Heart left ventricle (tissue), 16 donors: ENCODE measurements around the gene WDR7. TPM values are rescaled to one million over a fixed set of nuclear protein-coding genes. Genes with fewer than 3 reads are reported as not detected.

Source experiments
- ATAC-seq, 4 donors: fragments of 200-7000 bp; cut with Tn5 transposase; one replicate each; pipeline ENCODE4 v1.9.1; 2020 to 2022; ENCODE audit warnings: moderate library complexity in 4 of 4, mild to moderate bottlenecking in 3 of 4, moderate number of reproducible peaks in 1 of 4
- DNase-seq, 5 donors: peaks; one replicate each; pipeline ENCODE4 v3.0.0-alpha.2; 2020
- H3K27ac ChIP-seq, 12 donors: fragments of 200-600 bp; sonication (generic) in 4 of 12; one replicate each; pipeline versions ENCODE4 v1.5.0 to v1.8.0; 2016 to 2022; ENCODE audit warnings: mild to moderate bottlenecking in 2 of 12
- H3K27me3 ChIP-seq, 9 donors: fragments of 200-600 bp; sonication (generic) in 2 of 9; one replicate each; pipeline versions ENCODE4 v1.5.1 to v1.8.0; 2016 to 2022; ENCODE audit warnings: mild to moderate bottlenecking in 3 of 9
- H3K36me3 ChIP-seq, 9 donors: fragments of 200-600 bp; sonication (generic) in 2 of 9; one replicate each; pipeline versions ENCODE4 v1.5.0 to v1.8.0; 2018 to 2022; ENCODE audit warnings: mild to moderate bottlenecking in 2 of 9
- H3K4me1 ChIP-seq, 12 donors: fragments of 200-600 bp; sonication (generic) in 4 of 12; one replicate each; pipeline versions ENCODE4 v1.5.0 to v1.8.0; 2016 to 2022; ENCODE audit warnings: mild to moderate bottlenecking in 3 of 12
- H3K4me3 ChIP-seq, 12 donors: fragments of 200-600 bp; sonication (generic) in 4 of 12; one replicate each; pipeline versions ENCODE4 v1.5.0 to v1.8.0; 2017 to 2022; ENCODE audit warnings: mild to moderate bottlenecking in 9 of 12, moderate library complexity in 4 of 12
- H3K9me3 ChIP-seq, 12 donors: fragments of 200-600 bp; sonication (generic) in 4 of 12; one replicate each; pipeline versions ENCODE4 v1.5.0 to v1.8.0; 2016 to 2022; ENCODE audit warnings: mild to moderate bottlenecking in 1 of 12
- CTCF ChIP-seq, 12 donors: fragments of 200-600 bp; sonication (generic) in 4 of 12; IDR thresholded peaks; one replicate each; pipeline versions ENCODE4 v1.5.0 to v1.8.0; 2018 to 2022; ENCODE audit warnings: antibody characterized with exemption in 12 of 12, mild to moderate bottlenecking in 5 of 12
- POLR2A ChIP-seq, 2 donors: fragments of 450-650 bp; IDR thresholded peaks; one replicate each; pipeline ENCODE4 v1.6.1; 2017; ENCODE audit warnings: antibody characterized with exemption in 2 of 2, mild to moderate bottlenecking in 2 of 2, moderate library complexity in 2 of 2
- WGBS, 4 donors: extraction: QIAGEN DNeasy Blood & Tissue Kit in 2 of 4; methylation state at CpG; one replicate each; pipeline versions ENCODE4 v1.1.5 to v1.1.7; 2013 to 2018; 5-methylcytosine and 5-hydroxymethylcytosine counted together
- intact Hi-C, 10 donors: fragments of 100-400 bp; cut with DNase I; formaldehyde crosslinking; loops; one replicate each; pipeline versions ENCODE4 v1.11.1 to v1.14.2; 2022
- polyA plus RNA-seq, 2 donors: library from polyadenylated mRNA; stranded (reverse); fragments of 200-250 nt; gene quantifications; one replicate each; pipeline ENCODE4 v1.2.3, GENCODE V29; 2013
- total RNA-seq, 9 donors: library from RNA; depleted of rRNA in 2 of 9; stranded (reverse); fragments of >200 nt in 2 of 9; fragmentation: NEBNext Ultra II Directional in 3 of 9; extraction: Animal tissue kit (Norgen Biotek cat#: 25700) in 3 of 9; gene quantifications; one replicate each; pipeline versions ENCODE4 v1.1.0 to v1.2.4, GENCODE V29; 2016 to 2023
- donor health status: ischemic (EF 13 %, LVEDD 7.1; RV severe dilation, severe dysfunction).
- donor health status: healthy with polysubstance abuse.
- donor health status: DM: no; HTN: yes; CAD: no.
- donor health status: DM: no; HTN: no; CAD: no.
- donor health status: ischemic (EF 25% LVEDD 6.9; RV normal size, moderate dysfunction).
- donor health status: ischemic (EF 25% LVEDD 5.7; RV mildly dilated, moderate dysfunction).
- donor health status: healthy.
- donor health status: DM: yes; HTN: yes; CAD: no.
- donor health status: ischemic (EF 35%, LVEDD 5.7; RV mildly dilated, moderate dysfunction).
- donor health status: nonischemic (EF 11% LVEDD 7.7; RV severe dilation, severe dysfunction).
- donor health status: DM: yes; HTN: yes; CAD: no.
- donor health status: PGD.
- donor health status: ischemic (EF 29% LVEDD 5.4; RV normal size, mild dysfunction).
- donor health status: nonischemic (EF 23%, LVEDD 6.1; RV moderate dilation, normal function).

Gene WDR7
- total and polyA plus RNA-seq, 11 donors = 4.3 to 33.6 (median 26.6) TPM

GRCh38 chr18:56952026-56952425, 300.9 kb downstream of the WDR7 start:
- ATAC-seq (no peak), DNase-seq (no peak)
- H3K36me3 ChIP-seq = peaks cover 0 to 8% (median 0%) of the 10 kb centered on the region in 9 donors
- intact Hi-C loops = no loop called here
- H3K4me3 ChIP-seq = no peak overlapping the region
- no peak for TF ChIP-seq POLR2A (IDR thresholded peaks at IDR 0.05)
- TF ChIP-seq CTCF (IDR thresholded peaks at IDR 0.05) = no peak
- no peaks in the 10 kb centered on the region for H3K27me3 ChIP-seq
- H3K4me1 ChIP-seq = peaks cover 0 to 4% (median 0%) of the 10 kb centered on the region in 12 donors
- H3K27ac ChIP-seq = no peak overlapping the region
- H3K9me3 ChIP-seq = no peaks in the 10 kb centered on the region
- WGBS, 4 donors = 85 to 90% (median 88%) methylated on average over 6 of the region's 6 CpGs

- Histone ChIP-seq H3K36me3 (no peaks in the 10 kb centered on the region), H3K9me3 (no peaks in the 10 kb centered on the region), H3K4me1 (no peaks in the 10 kb centered on the region), H3K27ac (no peak overlapping the region), H3K4me3 (no peak overlapping the region), H3K27me3 (no peaks in the 10 kb centered on the region)
- 62 to 71% (median 66%) methylated on average over 3 of the region's 3 CpGs for WGBS, 4 donors
- DNase-seq (no peak), ATAC-seq (peak; percentile 76 to 96 (median 84))
- intact Hi-C loops = no loop called here
- TF ChIP-seq POLR2A (IDR thresholded peaks at IDR 0.05) (no peak), CTCF (IDR thresholded peaks at IDR 0.05) (no peak)
Observed at GRCh38 chr18:56953428-56954198, 302.5 kb downstream of the WDR7 start.

GRCh38 chr18:56955490-56955889, 304.3 kb downstream of the WDR7 start:
- H3K9me3 ChIP-seq = no peaks in the 10 kb centered on the region
- intact Hi-C loops = no loop called here
- DNase-seq (no peak), ATAC-seq (no peak)
- no peaks in the 10 kb centered on the region for H3K27me3 ChIP-seq
- TF ChIP-seq CTCF (IDR thresholded peaks at IDR 0.05) = no peak
- TF ChIP-seq POLR2A (IDR thresholded peaks at IDR 0.05) = no peak
- H3K36me3 ChIP-seq = no peaks in the 10 kb centered on the region
- 87 to 96% (median 95%) methylated on average over 1 of the region's 1 CpG for WGBS, 4 donors
- no peaks in the 10 kb centered on the region for H3K4me1 ChIP-seq
- H3K4me3 ChIP-seq = no peak overlapping the region
- no peak overlapping the region for H3K27ac ChIP-seq

- no peak overlapping the region for H3K4me3 ChIP-seq
- no peaks in the 10 kb centered on the region for H3K9me3 ChIP-seq
- H3K36me3 ChIP-seq = peaks cover 0 to 14% (median 6%) of the 10 kb centered on the region in 9 donors
- WGBS, 4 donors = 95 to 97% (median 96%) methylated on average over 3 of the region's 3 CpGs
- no peak for DNase-seq
- ATAC-seq = no peak
- no peak for TF ChIP-seq CTCF (IDR thresholded peaks at IDR 0.05)
- no peak for TF ChIP-seq POLR2A (IDR thresholded peaks at IDR 0.05)
- H3K4me1 ChIP-seq = no peaks in the 10 kb centered on the region
- intact Hi-C loops = no loop called here
- no peak overlapping the region for H3K27ac ChIP-seq
- no peaks in the 10 kb centered on the region for H3K27me3 ChIP-seq
Observed at GRCh38 chr18:56959120-56959519, 308.0 kb downstream of the WDR7 start.
